Measurements from ENCODE around the gene NKAIN2. TPM values are rescaled to one million over a fixed set of nuclear protein-coding genes. Genes with fewer than 3 reads are reported as not detected.

Gene NKAIN2
- polyA plus RNA-seq, 1 of the 3 experiments (the other 2 are of a cell fraction) = not detected

GRCh38 chr6:124577734-124578281 lies 774.1 kb downstream of the NKAIN2 start:
- H3K36me3 ChIP-seq (replicated peaks in 1 of 2; ENCODE audit: control insufficient read depth in 1 of 2, insufficient read depth in 2 of 2, low read length in 1 of 2) = no peaks in the 10 kb centered on the region
- no peak overlapping the region for H2AFZ ChIP-seq (ENCODE audit: low read depth)
- CTCF ChIA-PET = no interaction called here
- no peaks in the 10 kb centered on the region for H3K9me2 ChIP-seq
- H3K4me2 ChIP-seq = no peak overlapping the region
- H3K9ac ChIP-seq = no peak overlapping the region
- H3K27ac ChIP-seq (ENCODE audit: low read depth in 2 of 2, low read length in 1 of 2) = no peak overlapping the region
- no peaks in the 10 kb centered on the region for H3K27me3 ChIP-seq (ENCODE audit: insufficient read depth)
- no peaks in the 10 kb centered on the region for H3K9me3 ChIP-seq
- no peaks in the 10 kb centered on the region for H3F3A ChIP-seq (replicated peaks; ENCODE audit: insufficient read depth)
- no peaks in the 10 kb centered on the region for H3K4me1 ChIP-seq (ENCODE audit: control insufficient read depth in 1 of 2, insufficient read depth in 2 of 2, low read depth in 1 of 2, low read length in 1 of 2)
- POLR2A ChIA-PET = no interaction called here
- 0% methylated on average over 2 of the region's 2 CpGs for WGBS (ENCODE audit: low lambda C conversion rate)
- no peak for TF ChIP-seq MEF2A (IDR thresholded peaks at IDR 0.05; ENCODE audit: borderline replicate concordance, low read depth)
- no peak for TF ChIP-seq RXRA (IDR thresholded peaks at IDR 0.05; ENCODE audit: borderline replicate concordance, low read depth)
- TF ChIP-seq NRF1 (IDR thresholded peaks at IDR 0.05; ENCODE audit: low read depth, low read length) = no peak
- no peak for TF ChIP-seq FOXJ3 (CRISPR knock-in tag; IDR thresholded peaks at IDR 0.05)
- TF ChIP-seq FOXM1 (IDR thresholded peaks at IDR 0.05; ENCODE audit: low read depth) = no peak
- TF ChIP-seq RAD21 (IDR thresholded peaks at IDR 0.05; ENCODE audit: low read length) = no peak
- TF ChIP-seq POLR2AphosphoS5 (IDR thresholded peaks at IDR 0.05; ENCODE audit: low read depth, low read length) = no peak
- TF ChIP-seq ZBTB33 (IDR thresholded peaks at IDR 0.05; ENCODE audit: borderline replicate concordance, low read depth) = no peak
- TF ChIP-seq, protein P1, sequence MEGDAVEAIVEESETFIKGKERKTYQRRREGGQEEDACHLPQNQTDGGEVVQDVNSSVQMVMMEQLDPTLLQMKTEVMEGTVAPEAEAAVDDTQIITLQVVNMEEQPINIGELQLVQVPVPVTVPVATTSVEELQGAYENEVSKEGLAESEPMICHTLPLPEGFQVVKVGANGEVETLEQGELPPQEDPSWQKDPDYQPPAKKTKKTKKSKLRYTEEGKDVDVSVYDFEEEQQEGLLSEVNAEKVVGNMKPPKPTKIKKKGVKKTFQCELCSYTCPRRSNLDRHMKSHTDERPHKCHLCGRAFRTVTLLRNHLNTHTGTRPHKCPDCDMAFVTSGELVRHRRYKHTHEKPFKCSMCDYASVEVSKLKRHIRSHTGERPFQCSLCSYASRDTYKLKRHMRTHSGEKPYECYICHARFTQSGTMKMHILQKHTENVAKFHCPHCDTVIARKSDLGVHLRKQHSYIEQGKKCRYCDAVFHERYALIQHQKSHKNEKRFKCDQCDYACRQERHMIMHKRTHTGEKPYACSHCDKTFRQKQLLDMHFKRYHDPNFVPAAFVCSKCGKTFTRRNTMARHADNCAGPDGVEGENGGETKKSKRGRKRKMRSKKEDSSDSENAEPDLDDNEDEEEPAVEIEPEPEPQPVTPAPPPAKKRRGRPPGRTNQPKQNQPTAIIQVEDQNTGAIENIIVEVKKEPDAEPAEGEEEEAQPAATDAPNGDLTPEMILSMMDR (IDR thresholded peaks at IDR 0.05) = no peak
- no peak for TF ChIP-seq RCOR1 (IDR thresholded peaks at IDR 0.05; ENCODE audit: low read length)
- no peak for TF ChIP-seq FOSL2 (IDR thresholded peaks at IDR 0.05; ENCODE audit: borderline replicate concordance, low read depth)
- TF ChIP-seq, protein P2, sequence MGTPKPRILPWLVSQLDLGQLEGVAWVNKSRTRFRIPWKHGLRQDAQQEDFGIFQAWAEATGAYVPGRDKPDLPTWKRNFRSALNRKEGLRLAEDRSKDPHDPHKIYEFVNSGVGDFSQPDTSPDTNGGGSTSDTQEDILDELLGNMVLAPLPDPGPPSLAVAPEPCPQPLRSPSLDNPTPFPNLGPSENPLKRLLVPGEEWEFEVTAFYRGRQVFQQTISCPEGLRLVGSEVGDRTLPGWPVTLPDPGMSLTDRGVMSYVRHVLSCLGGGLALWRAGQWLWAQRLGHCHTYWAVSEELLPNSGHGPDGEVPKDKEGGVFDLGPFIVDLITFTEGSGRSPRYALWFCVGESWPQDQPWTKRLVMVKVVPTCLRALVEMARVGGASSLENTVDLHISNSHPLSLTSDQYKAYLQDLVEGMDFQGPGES (IDR thresholded peaks at IDR 0.05; ENCODE audit: low read depth, low read length) = no peak
- no peak for TF ChIP-seq GABPA (IDR thresholded peaks at IDR 0.05; ENCODE audit: low read depth)
- no peaks in the 10 kb centered on the region for H4K20me1 ChIP-seq (ENCODE audit: insufficient read depth)
- H3K4me3 ChIP-seq (ENCODE audit: low read depth in 2 of 2, low read length in 1 of 2) = no peak overlapping the region
- no peaks in the 10 kb centered on the region for H3K79me2 ChIP-seq (ENCODE audit: insufficient read depth)
- no peak for DNase-seq

GRCh38 chr6:124590001-124590400 lies 786.3 kb downstream of the NKAIN2 start:
- TF ChIP-seq RAD21 (IDR thresholded peaks at IDR 0.05; ENCODE audit: low read length) (no peak), TAF1 (IDR thresholded peaks at IDR 0.05; ENCODE audit: borderline replicate concordance, low read depth, low read length) (no peak), MEF2A (IDR thresholded peaks at IDR 0.05; ENCODE audit: borderline replicate concordance, low read depth) (no peak), POLR2AphosphoS5 (IDR thresholded peaks at IDR 0.05; ENCODE audit: low read depth, low read length) (no peak), NRF1 (IDR thresholded peaks at IDR 0.05; ENCODE audit: low read depth, low read length) (no peak), SIN3A (IDR thresholded peaks at IDR 0.05; ENCODE audit: borderline replicate concordance, low read depth, low read length) (no peak)
- ChIA-PET CTCF (no interaction called here), POLR2A (no interaction called here)
- H3F3A ChIP-seq (replicated peaks; ENCODE audit: insufficient read depth) = no peaks in the 10 kb centered on the region
- no peaks in the 10 kb centered on the region for H3K9me3 ChIP-seq
- no peak overlapping the region for H2AFZ ChIP-seq (ENCODE audit: low read depth)
- no peaks in the 10 kb centered on the region for H3K36me3 ChIP-seq (replicated peaks in 1 of 2; ENCODE audit: control insufficient read depth in 1 of 2, insufficient read depth in 2 of 2, low read length in 1 of 2)
- H3K9me2 ChIP-seq = no peaks in the 10 kb centered on the region
- WGBS (ENCODE audit: low lambda C conversion rate) = 6% methylated on average over 2 of the region's 2 CpGs
- no peak overlapping the region for H3K9ac ChIP-seq
- H3K4me3 ChIP-seq (ENCODE audit: low read depth in 2 of 2, low read length in 1 of 2) = no peak overlapping the region
- no peak for DNase-seq
- no peaks in the 10 kb centered on the region for H3K79me2 ChIP-seq (ENCODE audit: insufficient read depth)
- no peaks in the 10 kb centered on the region; the same call in 1 of the 2 replicates for H3K27me3 ChIP-seq (ENCODE audit: insufficient read depth)
- no peaks in the 10 kb centered on the region for H4K20me1 ChIP-seq (ENCODE audit: insufficient read depth)
- H3K4me2 ChIP-seq = no peak overlapping the region
- H3K4me1 ChIP-seq (ENCODE audit: control insufficient read depth in 1 of 2, insufficient read depth in 2 of 2, low read depth in 1 of 2, low read length in 1 of 2) = no peaks in the 10 kb centered on the region
- no peak overlapping the region for H3K27ac ChIP-seq (ENCODE audit: low read depth in 2 of 2, low read length in 1 of 2)

All from SK-N-SH (cell line).